OCI-LY3 (cell line): ENCODE measurements around the gene HOXA6.

Experiments used
- H2AFZ ChIP-seq: fragments of 200-600, 300-600 bp; shearing (Covaris generic); 2 replicates; pipeline ENCODE4 v1.6.0; 2014; ENCODE audit warnings: antibody characterized with exemption, low read depth, low read length
- H3K27ac ChIP-seq: fragments of 200-600, 300-600 bp; sonication (generic); 2 replicates; pipeline ENCODE4 v1.5.1; 2014; ENCODE audit warnings: mild to moderate bottlenecking, low read length, moderate library complexity, mixed read lengths
- H3K27me3 ChIP-seq: fragments of 200-600, 300-600 bp; sonication (generic); 2 replicates; pipeline ENCODE4 v1.6.1; 2014; ENCODE audit warnings: low read depth, low read length, mixed read lengths
- H3K36me3 ChIP-seq: fragments of 200-600, 300-600 bp; sonication (generic); replicated peaks from 2 replicates; pipeline ENCODE3; 2014; ENCODE audit warnings: low read depth, low read length, mixed read lengths
- H3K4me1 ChIP-seq: fragments of 300-600, 200-600 bp; sonication (generic); 2 replicates; pipeline ENCODE4 v1.6.1; 2014; ENCODE audit warnings: low read length, mixed read lengths
- H3K4me2 ChIP-seq: fragments of 200-600, 300-600 bp; sonication (generic); 2 replicates; pipeline ENCODE4 v1.6.1; 2014; ENCODE audit warnings: low read length, mixed read lengths
- H3K4me3 ChIP-seq: fragments of 300-600, 200-600 bp; sonication (generic); 2 replicates; pipeline ENCODE4 v1.5.1; 2014; ENCODE audit warnings: antibody characterized with exemption, mild to moderate bottlenecking, low read length, moderate library complexity
- H3K79me2 ChIP-seq: fragments of 300-600, 200-600 bp; shearing (Covaris generic); 2 replicates; pipeline ENCODE4 v1.6.1; 2014; ENCODE audit warnings: mild to moderate bottlenecking, low read length, mixed read lengths
- H3K9ac ChIP-seq: fragments of 300-600, 200-600 bp; shearing (Covaris generic); 2 replicates; pipeline ENCODE4 v1.6.0; 2014; ENCODE audit warnings: mild to moderate bottlenecking, low read length, moderate library complexity
- H3K9me3 ChIP-seq: fragments of 200-600, 300-600 bp; shearing (Covaris generic); 2 replicates; pipeline ENCODE4 v1.6.1; 2014; ENCODE audit warnings: low read length, mixed read lengths; ENCODE audit not compliant: insufficient read depth
- H4K20me1 ChIP-seq: fragments of 200-600, 300-600 bp; sonication (generic); 2 replicates; pipeline ENCODE4 v1.6.1; 2016; ENCODE audit warnings: low read length, mixed read lengths; ENCODE audit not compliant: insufficient read depth
- CTCF ChIP-seq: fragments of 200-600, 300-600 bp; sonication (generic); IDR thresholded peaks from 2 replicates; pipeline ENCODE4 v1.5.1; 2014; ENCODE audit warnings: antibody characterized with exemption, low read length, low read depth
- EZH2phosphoT487 ChIP-seq: fragments of 200-600 bp; shearing (Covaris generic); IDR thresholded peaks from 2 replicates; pipeline ENCODE4 v1.6.1; 2018; ENCODE audit warnings: antibody characterized with exemption, mixed run types, low read depth

HOXA6 gene

GRCh38 chr7:27170426-27171324, 23.1 kb upstream of the HOXA6 start:
- Histone ChIP-seq H3K27ac (no peak overlapping the region), H3K9ac (no peak overlapping the region), H3K4me2 (no peak overlapping the region), H2AFZ (no peak overlapping the region), H3K9me3 (no peaks in the 10 kb centered on the region), H4K20me1 (no peaks in the 10 kb centered on the region), H3K36me3 (no peaks in the 10 kb centered on the region), H3K4me1 (no peaks in the 10 kb centered on the region), H3K27me3 (no peaks in the 10 kb centered on the region), H3K79me2 (no peaks in the 10 kb centered on the region), H3K4me3 (no peak overlapping the region)
- TF ChIP-seq EZH2phosphoT487 (no peak), CTCF (no peak)

GRCh38 chr7:27169658-27170425, 22.3 kb upstream of the HOXA6 start:
- no peaks in the 10 kb centered on the region for H3K4me1 ChIP-seq
- H3K4me3 ChIP-seq, result no peak overlapping the region
- H4K20me1 ChIP-seq, result no peaks in the 10 kb centered on the region
- H3K79me2 ChIP-seq, result no peaks in the 10 kb centered on the region
- H3K27ac ChIP-seq, result no peak overlapping the region
- H3K36me3 ChIP-seq, result no peaks in the 10 kb centered on the region
- H3K4me2 ChIP-seq, result no peak overlapping the region
- TF ChIP-seq CTCF (no peak), EZH2phosphoT487 (no peak)
- H2AFZ ChIP-seq, result no peak overlapping the region
- no peaks in the 10 kb centered on the region for H3K9me3 ChIP-seq
- H3K27me3 ChIP-seq, result no peaks in the 10 kb centered on the region
- no peak overlapping the region for H3K9ac ChIP-seq

- H4K20me1 ChIP-seq, result no peaks in the 10 kb centered on the region
- no peaks in the 10 kb centered on the region for H3K27me3 ChIP-seq
- no peak overlapping the region for H3K9ac ChIP-seq
- H3K9me3 ChIP-seq, result no peaks in the 10 kb centered on the region
- TF ChIP-seq EZH2phosphoT487 (no peak), CTCF (no peak)
- no peaks in the 10 kb centered on the region for H3K79me2 ChIP-seq
- no peaks in the 10 kb centered on the region for H3K4me1 ChIP-seq
- no peak overlapping the region for H2AFZ ChIP-seq
- H3K4me3 ChIP-seq, result no peak overlapping the region
- H3K27ac ChIP-seq, result no peak overlapping the region
- no peaks in the 10 kb centered on the region for H3K36me3 ChIP-seq
- no peak overlapping the region for H3K4me2 ChIP-seq
Observed at GRCh38 chr7:27168265-27168947, 20.8 kb upstream of the HOXA6 start.

GRCh38 chr7:27167916-27168264, 20.3 kb upstream of the HOXA6 start:
- Histone ChIP-seq H3K9ac (no peak overlapping the region), H4K20me1 (no peaks in the 10 kb centered on the region), H2AFZ (no peak overlapping the region), H3K4me1 (no peaks in the 10 kb centered on the region), H3K9me3 (no peaks in the 10 kb centered on the region), H3K4me2 (no peak overlapping the region), H3K27ac (no peak overlapping the region), H3K36me3 (no peaks in the 10 kb centered on the region), H3K4me3 (no peak overlapping the region), H3K79me2 (no peaks in the 10 kb centered on the region), H3K27me3 (no peaks in the 10 kb centered on the region)
- TF ChIP-seq EZH2phosphoT487 (no peak), CTCF (no peak)
